Epithelial cell of esophagus (primary cell): ENCODE measurements around the gene PRPSAP1.

Experiments used
- DNase-seq: peaks from one replicate; pipeline ENCODE4 v3.0.0; 2010; ENCODE audit warnings: low read depth
- H3K4me3 ChIP-seq: 2 replicates; pipeline ENCODE4 v1.5.1; 2011; ENCODE audit warnings: mild to moderate bottlenecking, low read length, control low read depth
- TF ChIP-seq, protein P1 (sequence below): IDR thresholded peaks from 2 replicates; pipeline ENCODE4 v1.5.1; 2011; ENCODE audit warnings: low read depth, mild to moderate bottlenecking, low read length, control low read depth, inconsistent platforms; ENCODE audit not compliant: insufficient read depth; ENCODE audit errors: missing control alignments

Gene PRPSAP1

DNA sequence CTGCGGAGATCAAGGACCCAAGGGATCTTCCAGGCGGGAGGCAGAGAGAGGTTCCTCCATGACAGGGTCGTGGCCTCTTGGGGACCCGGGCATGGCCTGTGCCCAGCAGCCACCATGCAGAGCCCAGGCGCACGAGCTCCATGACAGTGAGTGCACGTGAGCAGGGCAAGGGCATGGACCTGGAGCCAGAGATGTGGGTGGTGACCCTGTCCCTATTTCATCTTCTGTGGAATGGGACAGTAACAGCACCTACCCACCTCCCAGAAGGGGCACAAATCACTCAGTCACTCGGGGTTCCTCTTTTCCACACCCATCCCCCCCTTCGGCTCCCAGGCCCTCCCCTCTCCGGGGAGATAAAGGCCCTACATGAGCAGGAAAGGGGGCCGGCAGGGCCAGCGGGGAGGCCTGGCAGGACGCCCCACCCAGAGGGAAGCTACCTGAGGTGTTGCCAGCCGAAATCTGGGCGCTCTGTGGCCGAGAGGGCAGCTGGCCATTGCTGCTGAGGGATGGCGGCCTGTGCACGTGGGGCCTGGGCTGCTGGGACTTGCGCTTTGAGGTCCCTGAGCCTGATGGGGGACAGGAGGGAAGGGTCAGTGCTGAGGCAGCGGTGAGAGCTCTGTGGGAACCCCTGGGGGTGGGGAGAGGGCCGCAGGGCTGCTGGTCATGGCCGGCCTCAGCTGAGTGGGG is 78.2 kb downstream of the PRPSAP1 start:
- H3K4me3 ChIP-seq = no peak overlapping the region
- TF ChIP-seq, protein P1, sequence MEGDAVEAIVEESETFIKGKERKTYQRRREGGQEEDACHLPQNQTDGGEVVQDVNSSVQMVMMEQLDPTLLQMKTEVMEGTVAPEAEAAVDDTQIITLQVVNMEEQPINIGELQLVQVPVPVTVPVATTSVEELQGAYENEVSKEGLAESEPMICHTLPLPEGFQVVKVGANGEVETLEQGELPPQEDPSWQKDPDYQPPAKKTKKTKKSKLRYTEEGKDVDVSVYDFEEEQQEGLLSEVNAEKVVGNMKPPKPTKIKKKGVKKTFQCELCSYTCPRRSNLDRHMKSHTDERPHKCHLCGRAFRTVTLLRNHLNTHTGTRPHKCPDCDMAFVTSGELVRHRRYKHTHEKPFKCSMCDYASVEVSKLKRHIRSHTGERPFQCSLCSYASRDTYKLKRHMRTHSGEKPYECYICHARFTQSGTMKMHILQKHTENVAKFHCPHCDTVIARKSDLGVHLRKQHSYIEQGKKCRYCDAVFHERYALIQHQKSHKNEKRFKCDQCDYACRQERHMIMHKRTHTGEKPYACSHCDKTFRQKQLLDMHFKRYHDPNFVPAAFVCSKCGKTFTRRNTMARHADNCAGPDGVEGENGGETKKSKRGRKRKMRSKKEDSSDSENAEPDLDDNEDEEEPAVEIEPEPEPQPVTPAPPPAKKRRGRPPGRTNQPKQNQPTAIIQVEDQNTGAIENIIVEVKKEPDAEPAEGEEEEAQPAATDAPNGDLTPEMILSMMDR = no peak
- no peak for DNase-seq

DNA sequence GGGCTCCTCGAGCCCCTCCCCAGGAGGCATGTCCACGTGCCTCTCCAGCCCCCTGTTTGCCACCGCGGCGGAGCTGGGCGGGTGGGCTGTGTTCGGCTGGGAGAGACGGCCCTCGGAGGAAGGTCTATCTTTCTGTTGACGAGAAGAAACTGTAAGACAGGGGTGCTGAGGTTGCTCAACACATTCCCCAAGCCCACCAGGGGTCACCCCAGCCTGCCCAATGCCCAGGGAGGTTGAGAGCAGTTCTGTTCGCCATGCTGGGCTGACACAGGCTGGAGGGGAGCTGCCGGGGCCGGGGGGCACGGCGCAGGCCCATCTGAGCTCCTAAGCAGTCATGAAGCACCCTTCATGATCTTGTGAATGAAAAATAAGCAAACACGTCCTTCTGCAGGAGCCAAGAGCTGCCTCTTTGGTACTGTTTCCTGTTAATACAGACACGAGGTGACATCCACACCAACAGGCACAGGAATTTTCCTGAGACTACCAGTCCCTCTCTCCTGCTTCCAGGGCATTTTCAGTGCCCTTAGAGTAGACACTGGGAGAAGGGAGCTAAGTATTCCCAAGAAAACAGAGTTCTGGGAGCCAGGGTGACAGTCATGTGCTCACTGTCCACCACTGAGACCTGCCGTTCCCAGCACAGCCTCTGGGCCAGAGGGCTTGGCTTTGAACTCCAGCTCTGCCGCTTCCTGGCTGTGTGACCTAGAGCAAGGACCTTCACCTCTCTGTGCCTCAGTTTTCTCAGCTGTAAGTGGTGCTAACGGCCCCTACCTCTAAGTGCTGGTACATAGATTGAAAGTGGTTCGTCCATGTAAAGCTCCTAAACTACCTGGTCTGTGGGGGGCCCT is 79.4 kb downstream of the PRPSAP1 start:
- no peak for DNase-seq
- H3K4me3 ChIP-seq = no peak overlapping the region
- TF ChIP-seq, protein P1 = no peak

DNA sequence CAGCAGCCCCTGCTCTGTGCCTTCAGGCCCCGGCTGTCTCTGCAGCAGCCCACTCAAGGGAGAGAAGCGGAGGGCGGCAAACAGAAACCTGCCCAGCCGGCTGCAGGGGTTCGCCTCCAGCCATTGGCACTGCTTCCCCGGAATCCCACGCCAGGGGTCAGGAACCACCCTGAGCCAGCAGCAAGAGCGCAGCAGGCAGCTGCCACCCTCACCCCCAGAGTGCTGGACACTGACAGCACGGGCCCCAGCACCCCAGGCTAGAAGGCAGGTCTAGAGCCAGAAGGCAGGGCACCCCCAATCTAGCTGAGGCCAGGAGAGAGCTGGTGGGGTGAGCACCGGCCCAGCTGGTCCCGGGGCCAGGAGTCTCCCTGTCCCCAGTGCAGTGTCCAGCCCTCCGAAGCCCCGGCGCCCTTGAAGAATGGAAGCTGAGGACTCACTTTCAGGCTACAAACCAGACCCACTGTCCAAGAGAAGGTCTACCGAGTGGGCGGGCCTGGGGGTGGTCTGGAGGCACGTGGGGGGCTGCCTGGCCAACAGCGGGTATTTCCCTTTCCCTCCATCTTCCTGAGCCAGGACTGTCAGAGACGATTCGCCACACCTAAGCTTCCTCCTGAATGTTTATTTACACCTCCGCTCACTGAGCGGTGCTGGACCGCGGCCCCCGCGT is 80.1 kb downstream of the PRPSAP1 start:
- H3K4me3 ChIP-seq = no peak overlapping the region
- TF ChIP-seq, protein P1 = no peak
- no peak for DNase-seq

DNA sequence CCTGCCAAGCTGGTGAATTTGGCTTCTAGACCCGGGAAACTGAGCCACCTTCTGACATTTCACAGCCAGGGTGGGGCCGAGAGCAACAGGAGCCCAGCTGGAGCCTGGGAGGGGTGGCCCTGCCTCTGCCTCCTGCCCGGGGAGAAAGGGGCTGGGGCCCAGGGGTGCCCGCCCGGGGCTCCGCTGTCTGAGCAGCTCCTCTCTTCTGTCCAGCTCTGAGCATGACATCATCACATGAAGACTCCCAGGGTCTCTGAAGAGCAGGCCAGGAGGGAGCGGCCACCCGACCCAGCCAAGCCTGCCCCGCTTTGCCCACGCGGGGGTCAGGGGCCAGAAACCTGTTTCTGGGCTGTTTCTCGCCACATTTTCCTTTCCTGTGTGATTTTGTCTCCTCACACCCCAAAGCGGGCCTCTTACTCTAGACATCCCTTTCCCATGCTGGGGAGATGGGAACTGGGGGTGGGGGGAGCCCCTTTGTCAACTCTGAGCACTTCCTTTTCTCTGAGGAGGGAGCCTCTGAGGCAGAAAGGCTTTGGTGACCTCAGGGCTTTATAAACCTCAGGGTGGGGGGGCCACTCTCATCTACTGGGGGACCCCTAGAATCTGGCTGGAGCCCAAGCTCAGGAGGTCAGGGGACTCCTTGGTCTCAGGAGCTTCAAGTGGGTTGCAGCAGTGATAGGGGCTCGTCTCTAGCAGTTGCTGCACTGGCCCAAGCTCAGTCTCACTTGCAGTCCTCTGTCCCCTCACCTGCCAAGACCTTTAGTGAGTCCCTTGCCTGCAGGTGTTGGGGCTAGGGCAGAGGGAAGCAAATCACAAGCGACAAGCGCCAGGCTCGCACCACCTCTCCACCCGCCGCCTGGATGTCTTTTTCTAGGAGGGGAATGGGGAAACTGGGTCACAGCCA is 80.9 kb downstream of the PRPSAP1 start:
- H3K4me3 ChIP-seq = no peak overlapping the region
- no peak for DNase-seq
- TF ChIP-seq, protein P1 = no peak

DNA sequence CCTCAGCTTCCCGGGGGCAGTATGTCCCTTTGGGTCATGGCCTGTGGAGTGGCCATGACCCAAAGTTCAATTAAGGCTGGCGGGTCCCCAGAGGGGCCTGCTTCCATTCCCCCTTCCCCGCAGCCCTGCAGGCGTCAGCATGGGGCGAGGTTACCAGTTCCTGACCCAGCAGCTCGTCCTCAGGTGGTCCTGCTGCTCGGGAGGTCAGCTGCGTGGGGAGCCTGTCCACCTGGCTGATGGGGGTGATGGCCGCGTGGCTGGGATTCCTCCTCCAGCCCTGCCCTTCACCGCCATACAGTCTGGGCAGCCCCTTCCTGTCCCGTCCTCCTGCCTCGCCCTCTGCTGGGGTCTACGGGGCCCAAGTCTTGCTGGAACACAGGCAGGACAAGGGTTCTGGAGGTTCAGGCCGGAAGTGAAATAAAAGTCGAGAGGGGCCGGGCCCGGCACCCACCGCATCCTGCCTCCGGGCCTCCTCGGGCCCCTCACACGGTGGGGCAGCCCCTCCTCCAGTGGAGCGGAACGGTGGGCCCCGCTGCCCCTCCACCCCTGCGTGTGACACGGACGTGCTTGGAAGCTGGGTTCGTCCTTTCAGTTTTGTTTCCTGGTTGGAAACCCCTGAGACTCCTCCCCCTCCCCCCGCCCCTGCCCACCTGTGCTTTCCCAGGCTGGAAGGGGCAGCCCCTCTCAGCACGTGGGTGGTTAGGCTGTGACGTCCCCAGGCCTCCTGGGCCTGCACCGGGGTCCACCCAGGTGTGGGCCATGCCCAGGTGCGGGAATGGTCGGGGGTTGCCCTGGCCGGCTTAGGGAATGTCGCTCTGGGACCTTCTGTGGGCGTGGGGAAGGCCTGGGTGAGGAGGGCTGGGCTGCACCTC is 81.8 kb downstream of the PRPSAP1 start:
- H3K4me3 ChIP-seq = no peak overlapping the region
- TF ChIP-seq, protein P1 = no peak
- no peak for DNase-seq
